MG63 (cell line): ENCODE results near the gene PRM2. TPM values are rescaled to one million over a fixed set of nuclear protein-coding genes. Genes with fewer than 3 reads are reported as not detected.
"Not testable (repeated sequence)": the region's sequence is repeated elsewhere in the genome, so short reads cannot be mapped to it uniquely, and the experiment has no call there.

Source experiments
- DNase-seq: peaks from one replicate; pipeline ENCODE4 v3.0.0-alpha.2; 2020
- H3K27me3 ChIP-seq: fragments of 250-450 bp; sonication (Bioruptor Pico); 2 replicates; pipeline ENCODE4 v1.5.1; 2020; ENCODE audit warnings: mild to moderate bottlenecking, moderate library complexity
- H3K36me3 ChIP-seq: fragments of 250-450 bp; sonication (Bioruptor Pico); 2 replicates; pipeline ENCODE4 v1.5.1; 2020; ENCODE audit warnings: mild to moderate bottlenecking, moderate library complexity
- H3K4me3 ChIP-seq: fragments of 250-450 bp; sonication (Bioruptor Pico); 2 replicates; pipeline ENCODE4 v1.5.1; 2020; ENCODE audit warnings: mild to moderate bottlenecking, moderate library complexity
- H3K9me3 ChIP-seq: fragments of 250-450 bp; sonication (Bioruptor Pico); 2 replicates; pipeline ENCODE4 v1.5.1; 2020; ENCODE audit warnings: mild to moderate bottlenecking, moderate library complexity
- total RNA-seq: library from RNA; depleted of rRNA; stranded (reverse); fragments of >200 nt; shearing (Covaris generic); gene quantifications from 2 replicates; pipeline ENCODE4 v1.2.3, GENCODE V29; 2014; ENCODE audit warnings: low replicate concordance

PRM2 gene
- total RNA-seq, 1 experiment from 2014 or later = not detected

GRCh38 chr16:11310634-11310977 lies 34.3 kb upstream of the PRM2 start:
- H3K4me3 ChIP-seq = no peak overlapping the region
- H3K36me3 ChIP-seq = no peaks in the 10 kb centered on the region
- H3K9me3 ChIP-seq = no peaks in the 10 kb centered on the region
- H3K27me3 ChIP-seq = no peaks in the 10 kb centered on the region
- no peak for DNase-seq

- no peaks in the 10 kb centered on the region for H3K27me3 ChIP-seq
- no peaks in the 10 kb centered on the region for H3K36me3 ChIP-seq
- no peak for DNase-seq
- H3K4me3 ChIP-seq = no peak overlapping the region
- H3K9me3 ChIP-seq = no peaks in the 10 kb centered on the region
These were observed 33.8 kb upstream of the PRM2 start for GRCh38 chr16:11309895-11310633.

GRCh38 chr16:11308493-11309283 lies 32.4 kb upstream of the PRM2 start:
- DNase-seq = no peak
- H3K9me3 ChIP-seq = no peaks in the 10 kb centered on the region
- no peaks in the 10 kb centered on the region for H3K36me3 ChIP-seq
- no peak overlapping the region for H3K4me3 ChIP-seq
- H3K27me3 ChIP-seq = no peaks in the 10 kb centered on the region

GRCh38 chr16:11307639-11308492 lies 31.6 kb upstream of the PRM2 start:
- Histone ChIP-seq H3K27me3 (no peaks in the 10 kb centered on the region), H3K36me3 (no peaks in the 10 kb centered on the region), H3K9me3 (no peaks in the 10 kb centered on the region), H3K4me3 (no peak overlapping the region)
- no peak for DNase-seq

- H3K27me3 ChIP-seq = no peaks in the 10 kb centered on the region
- H3K4me3 ChIP-seq = no peak overlapping the region
- no peaks in the 10 kb centered on the region for H3K36me3 ChIP-seq
- no peaks in the 10 kb centered on the region for H3K9me3 ChIP-seq
- no peak for DNase-seq
These were observed 30.8 kb upstream of the PRM2 start for GRCh38 chr16:11306997-11307638.

GRCh38 chr16:11306381-11306780 lies 30.1 kb upstream of the PRM2 start:
- no peak for DNase-seq
- H3K27me3 ChIP-seq = no peaks in the 10 kb centered on the region
- H3K9me3 ChIP-seq = no peaks in the 10 kb centered on the region
- no peak overlapping the region for H3K4me3 ChIP-seq
- H3K36me3 ChIP-seq = no peaks in the 10 kb centered on the region

GRCh38 chr16:11303405-11304138 lies 27.3 kb upstream of the PRM2 start:
- Histone ChIP-seq H3K4me3 (no peak overlapping the region), H3K27me3 (no peaks in the 10 kb centered on the region), H3K36me3 (no peaks in the 10 kb centered on the region), H3K9me3 (no peaks in the 10 kb centered on the region)
- no peak for DNase-seq

GRCh38 chr16:11302977-11303376 lies 26.7 kb upstream of the PRM2 start:
- Histone ChIP-seq H3K27me3 (no peaks in the 10 kb centered on the region), H3K36me3 (no peaks in the 10 kb centered on the region), H3K4me3 (no peak overlapping the region), H3K9me3 (no peaks in the 10 kb centered on the region)
- no peak for DNase-seq

GRCh38 chr16:11301645-11302501 lies 25.6 kb upstream of the PRM2 start:
- Histone ChIP-seq H3K27me3 (no peaks in the 10 kb centered on the region), H3K36me3 (no peaks in the 10 kb centered on the region), H3K4me3 (no peak overlapping the region), H3K9me3 (no peaks in the 10 kb centered on the region)
- DNase-seq = no peak

GRCh38 chr16:11300560-11300892 lies 24.2 kb upstream of the PRM2 start:
- Histone ChIP-seq H3K36me3 (no peaks in the 10 kb centered on the region), H3K27me3 (no peaks in the 10 kb centered on the region), H3K4me3 (no peak overlapping the region), H3K9me3 (no peaks in the 10 kb centered on the region)
- DNase-seq = no peak

- Histone ChIP-seq H3K4me3 (no peak overlapping the region), H3K9me3 (no peaks in the 10 kb centered on the region), H3K27me3 (no peaks in the 10 kb centered on the region), H3K36me3 (no peaks in the 10 kb centered on the region)
- no peak for DNase-seq
These were observed 23.7 kb upstream of the PRM2 start for GRCh38 chr16:11299865-11300559.

GRCh38 chr16:11298950-11299547 lies 22.8 kb upstream of the PRM2 start:
- not testable (repeated sequence) for H3K27me3 ChIP-seq, H3K9me3 ChIP-seq, DNase-seq, H3K36me3 ChIP-seq, H3K4me3 ChIP-seq

- H3K9me3 ChIP-seq = no peaks in the 10 kb centered on the region
- no peaks in the 10 kb centered on the region for H3K36me3 ChIP-seq
- no peak overlapping the region for H3K4me3 ChIP-seq
- DNase-seq = no peak
- H3K27me3 ChIP-seq = no peaks in the 10 kb centered on the region
These were observed 22.0 kb upstream of the PRM2 start for GRCh38 chr16:11298143-11298900.

- no peaks in the 10 kb centered on the region for H3K36me3 ChIP-seq
- H3K27me3 ChIP-seq = no peaks in the 10 kb centered on the region
- no peaks in the 10 kb centered on the region for H3K9me3 ChIP-seq
- DNase-seq = peak; percentile 42
- H3K4me3 ChIP-seq = no peak overlapping the region
These were observed 21.3 kb upstream of the PRM2 start for GRCh38 chr16:11297492-11298142.
